Mononuclear cell (primary cell): ENCODE measurements around the gene FBXO34. TPM values are rescaled to one million over a fixed set of nuclear protein-coding genes. Genes with fewer than 3 reads are reported as not detected.
"Not testable (repeated sequence)": the region's sequence is repeated elsewhere in the genome, so short reads cannot be mapped to it uniquely, and the experiment has no call there.

Experiments
- H3K27me3 ChIP-seq: 2 replicates; pipeline ENCODE4 v1.6.0; 2011; ENCODE audit warnings: low read length, control low read depth; ENCODE audit not compliant: insufficient read depth
- H3K4me1 ChIP-seq: 2 replicates; pipeline ENCODE4 v1.5.1; 2011; ENCODE audit warnings: mild to moderate bottlenecking, low read length, control low read depth; ENCODE audit not compliant: insufficient read depth
- H3K4me3 ChIP-seq: 2 replicates; pipeline ENCODE4 v1.5.1; 2011; ENCODE audit warnings: mild to moderate bottlenecking, low read length, moderate library complexity
- H3K9me3 ChIP-seq: 2 replicates; pipeline ENCODE4 v1.5.1; 2011; ENCODE audit warnings: low read depth, mild to moderate bottlenecking, control low read depth, low read length
- total RNA-seq: library from RNA; depleted of rRNA; stranded (reverse); fragments of >200 nt; gene quantifications from one replicate; pipeline ENCODE4 v1.2.3, GENCODE V29; 2012

Gene FBXO34
- total RNA-seq, 1 donor: 41.3 TPM

DNA sequence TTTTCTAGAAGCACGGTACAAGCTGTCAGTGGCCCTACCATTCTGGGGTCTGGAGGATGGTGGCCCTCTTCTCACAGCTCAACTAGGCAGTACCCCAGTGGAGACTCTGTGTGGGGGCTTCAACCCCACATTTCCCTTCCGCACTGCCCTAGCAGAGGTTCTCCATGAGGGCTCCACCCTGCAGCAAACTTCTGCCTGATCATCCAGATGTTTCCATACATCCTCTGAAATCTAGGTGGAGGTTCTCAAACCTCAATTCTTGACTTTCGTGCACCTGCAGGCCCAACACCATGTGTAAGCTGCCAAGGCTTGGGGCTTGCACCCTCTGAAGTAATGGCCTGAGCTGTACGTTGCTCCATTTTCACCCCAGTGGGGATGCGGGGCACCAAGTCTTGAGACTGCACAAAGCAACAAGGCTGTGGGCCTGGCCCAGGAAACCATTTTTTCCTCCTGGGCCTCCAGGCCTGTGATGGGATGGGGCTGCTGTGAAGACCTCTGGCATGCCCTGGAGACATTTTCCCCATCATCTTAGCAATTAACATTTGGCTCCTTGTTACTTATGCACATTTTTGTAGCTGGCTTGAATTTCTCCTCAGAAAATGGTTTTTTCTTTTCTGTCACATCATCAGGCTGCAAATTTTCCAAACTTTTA lies 41.3 kb downstream of the FBXO34 start:
- not testable (repeated sequence) for H3K4me1 ChIP-seq, H3K9me3 ChIP-seq, H3K4me3 ChIP-seq, H3K27me3 ChIP-seq

DNA sequence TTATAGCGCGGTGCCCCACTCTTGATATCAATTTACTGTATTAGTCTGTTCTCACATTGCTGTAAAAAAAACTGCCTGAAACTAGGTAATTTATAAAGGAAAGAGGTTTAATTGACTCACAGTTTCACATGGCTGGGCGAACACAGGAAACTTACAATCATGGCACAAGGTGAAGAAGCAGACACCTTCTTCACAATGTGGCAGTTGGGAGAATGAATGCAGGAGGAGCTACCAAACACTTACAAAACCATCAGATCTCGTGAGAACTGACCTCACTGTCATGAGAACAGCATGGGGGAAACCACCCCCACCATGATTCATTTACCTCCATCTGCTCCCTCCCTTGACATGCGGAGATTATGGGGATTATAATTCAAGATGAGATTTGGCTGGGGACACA lies 42.3 kb downstream of the FBXO34 start:
- no peak overlapping the region for H3K4me3 ChIP-seq
- no peaks in the 10 kb centered on the region for H3K9me3 ChIP-seq
- no peaks in the 10 kb centered on the region for H3K4me1 ChIP-seq
- no peaks in the 10 kb centered on the region for H3K27me3 ChIP-seq

DNA sequence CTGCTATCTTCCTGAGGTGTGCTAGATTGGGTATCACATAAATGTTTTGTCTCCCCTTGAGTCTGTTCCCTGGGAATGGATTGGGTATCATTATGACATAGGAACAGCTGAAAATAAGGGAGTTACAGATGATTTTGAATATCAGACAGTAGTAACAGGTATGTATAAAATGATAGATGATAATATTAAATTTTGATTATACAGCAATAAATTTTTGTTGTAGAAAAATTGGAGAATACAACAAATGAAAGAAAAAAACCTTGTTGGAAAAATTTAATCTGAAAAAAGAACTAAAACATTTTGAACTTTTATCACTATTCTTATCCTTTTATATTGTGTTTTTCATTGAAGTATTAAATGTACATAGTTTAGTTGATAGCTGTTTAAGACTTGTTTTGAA lies 43.2 kb downstream of the FBXO34 start:
- Histone ChIP-seq H3K4me3 (no peak overlapping the region), H3K27me3 (no peaks in the 10 kb centered on the region), H3K9me3 (no peaks in the 10 kb centered on the region), H3K4me1 (no peaks in the 10 kb centered on the region)

DNA sequence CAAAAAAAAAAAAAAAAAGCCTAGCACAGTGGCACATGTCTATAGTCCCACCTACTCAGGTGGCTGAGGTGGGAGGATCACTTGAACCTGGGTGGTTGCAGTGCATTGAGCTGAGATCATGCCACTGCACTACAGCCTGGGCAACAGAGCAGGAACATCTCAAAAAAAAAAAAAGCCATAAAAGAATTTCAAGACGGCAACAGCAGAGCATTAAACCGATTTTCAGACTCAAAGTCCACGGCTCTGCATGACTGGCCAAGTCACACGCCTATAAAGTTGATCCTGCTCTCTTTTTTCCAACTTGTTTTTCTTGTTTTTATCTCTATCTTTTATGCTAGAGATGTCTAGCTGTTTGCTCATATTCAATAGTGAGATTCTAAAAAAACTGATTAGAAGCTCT lies 45.3 kb downstream of the FBXO34 start:
- Histone ChIP-seq H3K4me3 (no peak overlapping the region), H3K4me1 (no peaks in the 10 kb centered on the region), H3K27me3 (no peaks in the 10 kb centered on the region), H3K9me3 (no peaks in the 10 kb centered on the region)

DNA sequence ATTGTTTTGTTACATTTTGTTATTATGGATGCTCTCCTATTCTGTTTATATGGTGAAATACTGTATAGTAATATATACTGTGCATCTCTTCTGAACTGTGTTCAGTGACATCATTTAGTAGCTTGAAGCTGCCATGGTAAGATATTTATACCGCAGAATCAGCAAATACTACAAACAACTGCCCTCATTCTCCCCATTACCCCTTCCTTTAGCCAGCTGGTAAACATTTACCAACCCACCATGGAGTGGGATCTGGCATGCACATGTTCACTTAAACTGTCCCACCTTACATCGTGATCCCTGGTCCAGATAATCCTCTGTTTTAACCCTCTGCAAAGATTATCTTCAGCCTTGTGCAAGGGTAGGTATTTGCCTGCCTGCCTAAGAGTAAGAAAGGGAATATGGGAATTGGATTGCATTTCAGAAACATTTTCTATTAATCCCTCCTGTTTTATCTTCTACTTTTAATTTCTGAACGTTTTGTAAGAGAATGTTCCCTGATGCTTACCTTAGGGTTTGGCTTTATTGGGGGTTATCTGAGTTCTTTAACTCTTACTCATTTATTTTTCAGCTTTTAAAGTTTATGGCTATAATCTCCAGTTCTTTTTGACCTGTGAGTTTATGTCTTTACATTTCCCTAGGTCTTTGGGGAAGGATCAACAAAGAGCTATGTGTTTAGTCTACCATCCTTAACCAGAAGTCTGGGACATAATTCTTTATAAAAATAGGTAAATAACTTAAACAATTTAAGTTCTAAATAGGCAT lies 46.5 kb downstream of the FBXO34 start:
- Histone ChIP-seq H3K27me3 (no peaks in the 10 kb centered on the region), H3K4me1 (no peaks in the 10 kb centered on the region), H3K4me3 (no peak overlapping the region), H3K9me3 (no peaks in the 10 kb centered on the region)

DNA sequence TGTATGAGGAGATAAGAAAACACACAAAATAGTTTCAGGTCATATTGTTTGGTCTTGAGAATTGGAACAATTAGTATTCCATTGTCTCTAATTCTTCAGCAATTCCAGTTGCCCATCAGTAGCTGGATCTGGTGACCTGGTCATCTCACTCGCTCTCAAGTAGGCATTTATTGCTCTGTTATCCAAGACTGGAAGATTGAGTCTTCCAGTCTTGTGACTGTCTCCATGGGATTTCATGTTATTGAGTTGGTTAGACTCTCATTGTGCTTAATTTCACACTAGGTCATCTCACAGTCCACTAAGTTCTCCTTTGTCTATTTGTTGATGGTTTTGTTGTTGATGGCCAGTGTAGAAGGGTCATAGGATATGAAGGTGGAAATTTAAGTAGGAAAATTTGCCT lies 47.5 kb downstream of the FBXO34 start:
- no peaks in the 10 kb centered on the region for H3K4me1 ChIP-seq
- no peaks in the 10 kb centered on the region for H3K27me3 ChIP-seq
- H3K9me3 ChIP-seq: no peaks in the 10 kb centered on the region
- no peak overlapping the region for H3K4me3 ChIP-seq

DNA sequence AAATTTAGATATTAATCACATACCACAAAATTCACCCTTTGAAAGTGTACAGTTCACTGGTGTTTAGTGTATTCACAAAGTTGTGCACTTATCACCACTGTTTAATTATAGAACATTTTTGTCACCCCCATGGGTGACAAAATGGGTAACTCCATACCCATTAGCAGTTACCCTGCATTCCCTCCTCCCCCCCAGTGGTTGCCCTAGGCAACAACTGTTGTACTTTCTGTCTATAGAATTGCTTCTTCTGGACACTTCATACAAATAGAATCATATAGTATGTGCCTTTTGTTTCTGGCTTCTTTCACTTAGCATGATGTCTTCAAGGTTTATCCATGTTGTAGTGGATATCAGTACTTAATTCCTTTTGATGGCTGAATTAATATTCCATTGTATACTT lies 52.7 kb downstream of the FBXO34 start:
- Histone ChIP-seq H3K27me3 (no peaks in the 10 kb centered on the region), H3K9me3 (no peaks in the 10 kb centered on the region), H3K4me1 (peaks cover 9% of the 10 kb centered on the region), H3K4me3 (no peak overlapping the region)

DNA sequence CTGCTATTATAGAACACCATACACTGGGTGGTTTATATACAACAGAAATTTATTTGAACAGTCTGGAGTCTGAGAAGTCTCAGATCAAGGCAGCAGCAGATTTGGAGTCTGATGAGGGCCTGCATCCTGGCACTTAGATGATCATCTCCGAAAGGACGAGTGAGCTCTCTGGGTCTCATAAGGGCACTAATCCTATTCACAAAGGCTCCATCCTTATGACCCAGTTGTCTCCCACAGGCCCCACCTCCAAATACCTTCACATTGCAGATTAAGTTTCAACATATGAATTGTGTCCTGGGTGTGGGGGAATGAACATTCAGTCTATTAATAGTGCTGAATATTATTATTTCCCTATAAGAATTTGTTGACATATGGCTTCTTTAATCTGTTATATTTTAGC lies 53.6 kb downstream of the FBXO34 start:
- H3K9me3 ChIP-seq: no peaks in the 10 kb centered on the region
- H3K4me1 ChIP-seq: peaks cover 9% of the 10 kb centered on the region
- no peaks in the 10 kb centered on the region for H3K27me3 ChIP-seq
- H3K4me3 ChIP-seq: no peak overlapping the region

DNA sequence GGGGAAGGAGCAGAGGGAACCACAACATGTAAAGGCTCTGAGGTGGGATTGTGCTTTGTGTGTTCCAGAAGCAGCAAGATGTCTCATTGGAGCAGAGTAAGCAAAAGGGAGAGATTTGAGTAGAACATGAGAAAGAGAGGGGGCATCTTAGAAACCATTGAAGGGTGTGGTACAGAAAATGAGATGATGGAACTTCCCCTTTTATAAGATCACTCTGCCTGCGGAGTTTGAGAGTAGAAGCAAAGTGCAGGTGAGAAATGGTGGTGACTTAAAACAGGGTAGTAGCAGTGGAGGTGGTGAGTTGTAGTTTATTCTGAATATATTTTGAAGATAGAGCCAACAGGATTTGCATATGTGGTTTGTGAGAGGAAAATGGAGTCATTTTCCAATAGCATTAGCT lies 56.0 kb downstream of the FBXO34 start:
- Histone ChIP-seq H3K9me3 (no peaks in the 10 kb centered on the region), H3K4me1 (peaks cover 9% of the 10 kb centered on the region), H3K4me3 (no peak overlapping the region), H3K27me3 (no peaks in the 10 kb centered on the region)

DNA sequence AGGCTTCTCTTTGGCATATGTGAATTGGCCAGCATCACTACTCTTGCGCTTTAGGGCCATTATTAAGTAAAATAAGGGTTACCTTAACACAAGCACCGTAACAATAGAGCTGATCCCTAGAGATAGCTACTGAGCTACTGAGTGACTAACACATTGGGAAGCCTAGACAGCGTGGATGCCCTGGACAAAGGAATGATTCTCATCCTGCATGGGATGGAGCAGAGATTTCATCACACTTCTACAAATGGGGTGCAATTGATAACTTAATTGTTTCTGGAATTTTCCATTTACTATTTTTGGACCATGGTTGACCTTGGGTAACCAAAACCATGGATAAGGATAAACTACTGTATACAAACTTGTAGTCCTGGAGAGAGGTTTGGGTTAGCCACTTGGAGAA lies 57.1 kb downstream of the FBXO34 start:
- Histone ChIP-seq H3K4me1 (peaks cover 16% of the 10 kb centered on the region), H3K27me3 (no peaks in the 10 kb centered on the region), H3K9me3 (no peaks in the 10 kb centered on the region), H3K4me3 (no peak overlapping the region)

DNA sequence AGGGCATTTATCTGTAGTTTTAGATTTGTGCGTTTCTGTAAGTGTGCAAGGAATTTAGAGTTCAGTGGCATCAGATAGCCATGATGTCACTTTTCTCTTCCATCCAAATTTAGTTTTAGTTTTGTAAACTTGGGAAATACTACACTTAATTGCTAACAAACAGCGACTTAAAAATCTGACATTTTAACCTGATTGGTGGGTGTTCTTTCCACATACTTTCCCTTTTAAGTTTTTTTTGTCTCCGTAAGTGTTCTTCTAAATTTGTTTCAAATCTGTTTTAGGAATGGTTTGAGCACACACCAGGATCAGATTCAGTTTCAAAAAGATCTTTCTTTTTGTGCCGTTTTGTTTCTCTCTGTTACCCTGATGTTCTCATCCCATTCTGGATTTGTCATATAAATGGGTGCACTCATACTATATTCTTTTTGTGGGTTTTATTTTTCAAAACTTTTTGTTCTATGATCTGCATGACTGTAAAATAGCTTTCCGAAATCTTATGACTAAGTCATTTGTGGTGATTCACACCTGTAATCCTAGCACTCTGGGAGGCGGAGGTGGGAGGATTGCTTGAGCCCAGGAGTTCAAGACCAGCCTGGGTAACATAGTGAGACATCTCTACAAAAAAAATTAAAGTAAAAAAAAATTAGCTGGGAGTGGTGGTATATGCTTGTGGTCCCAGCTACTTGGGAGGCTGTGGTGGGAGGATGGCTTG lies 58.9 kb downstream of the FBXO34 start:
- Histone ChIP-seq H3K4me3 (no peak overlapping the region), H3K27me3 (no peaks in the 10 kb centered on the region), H3K4me1 (peaks cover 29% of the 10 kb centered on the region), H3K9me3 (no peaks in the 10 kb centered on the region)

DNA sequence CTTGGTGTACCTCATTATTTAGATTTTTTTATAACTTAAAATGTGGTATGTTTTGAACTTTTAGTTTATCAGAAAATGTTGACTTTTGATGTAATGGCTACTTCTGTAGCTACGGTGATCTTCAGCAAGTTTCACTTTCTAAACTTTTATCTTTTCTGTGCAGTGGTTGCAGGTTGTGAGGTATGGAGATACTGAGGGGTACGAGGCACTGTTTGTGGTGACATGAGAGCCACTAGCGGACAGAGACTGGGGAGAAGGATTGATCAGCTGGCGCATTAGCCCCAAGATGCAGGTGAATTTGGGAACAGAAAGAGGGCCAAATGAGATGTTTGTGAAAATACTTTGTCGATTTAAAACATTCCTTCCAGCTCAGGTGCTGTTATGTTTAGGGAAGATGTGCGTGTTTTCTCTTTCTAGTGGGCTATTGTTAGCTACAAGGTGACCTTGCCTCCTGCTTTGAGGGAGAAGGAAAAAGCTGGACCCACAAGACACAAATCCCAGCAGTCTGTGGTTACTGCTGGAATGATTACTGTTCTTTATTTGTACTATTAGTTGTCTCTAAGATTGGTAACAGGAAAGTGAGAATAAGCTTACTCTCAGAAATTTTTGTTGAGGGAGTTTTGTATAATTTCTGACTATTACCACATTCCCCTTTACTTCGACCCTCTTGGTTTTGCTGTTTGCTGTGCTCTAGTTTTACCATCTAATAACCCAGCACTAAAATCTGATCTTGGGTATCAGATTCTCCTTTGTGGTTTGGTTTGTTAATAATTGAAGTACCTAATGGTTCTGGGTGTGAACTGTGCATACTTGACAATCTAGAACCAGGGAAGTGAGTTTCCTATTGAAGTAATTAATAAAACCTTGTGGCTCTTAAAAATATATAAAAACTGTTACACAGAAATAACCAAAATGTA lies 61.7 kb downstream of the FBXO34 start:
- peaks cover 36% of the 10 kb centered on the region for H3K4me1 ChIP-seq
- H3K9me3 ChIP-seq: no peaks in the 10 kb centered on the region
- H3K27me3 ChIP-seq: no peaks in the 10 kb centered on the region
- peak overlapping the region; percentile 7 for H3K4me3 ChIP-seq

DNA sequence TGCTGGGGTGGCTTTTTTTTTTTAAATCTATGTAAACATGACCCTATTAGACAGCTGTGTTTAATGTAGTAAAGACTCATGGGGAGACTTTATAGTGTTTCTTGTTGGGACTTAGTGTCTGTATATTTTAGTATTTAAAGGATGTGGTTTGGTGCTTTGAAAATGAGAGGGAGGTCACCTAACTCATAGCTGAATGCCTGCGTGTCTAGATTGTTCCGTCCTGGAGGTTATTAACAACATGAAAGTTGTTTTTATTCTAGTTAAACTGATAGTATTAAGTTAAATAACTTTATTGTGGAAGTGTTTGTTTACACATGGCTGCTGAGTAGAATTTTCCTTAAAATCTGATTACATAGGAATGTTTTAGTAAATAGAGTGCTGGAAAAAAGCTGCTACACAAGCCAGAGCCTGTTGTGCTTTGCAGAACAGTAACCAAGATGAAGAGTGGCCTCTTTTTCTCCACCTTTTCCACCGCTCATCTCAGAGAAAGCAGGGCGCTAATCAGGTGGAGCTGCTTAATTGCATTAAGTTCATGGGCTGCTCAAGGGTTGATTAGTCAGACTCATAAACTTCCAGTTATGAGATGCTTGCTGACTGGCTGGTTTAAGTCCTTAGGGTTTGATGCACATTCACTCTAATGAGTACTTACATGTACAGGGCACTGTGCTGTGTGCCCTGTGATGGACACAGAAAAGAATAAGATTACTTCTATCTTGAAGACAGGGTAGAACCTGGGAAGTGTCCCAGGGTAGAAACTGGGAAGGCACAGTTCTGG lies 62.7 kb downstream of the FBXO34 start:
- Histone ChIP-seq H3K4me3 (no peak overlapping the region), H3K4me1 (peaks cover 41% of the 10 kb centered on the region), H3K27me3 (no peaks in the 10 kb centered on the region), H3K9me3 (no peaks in the 10 kb centered on the region)

DNA sequence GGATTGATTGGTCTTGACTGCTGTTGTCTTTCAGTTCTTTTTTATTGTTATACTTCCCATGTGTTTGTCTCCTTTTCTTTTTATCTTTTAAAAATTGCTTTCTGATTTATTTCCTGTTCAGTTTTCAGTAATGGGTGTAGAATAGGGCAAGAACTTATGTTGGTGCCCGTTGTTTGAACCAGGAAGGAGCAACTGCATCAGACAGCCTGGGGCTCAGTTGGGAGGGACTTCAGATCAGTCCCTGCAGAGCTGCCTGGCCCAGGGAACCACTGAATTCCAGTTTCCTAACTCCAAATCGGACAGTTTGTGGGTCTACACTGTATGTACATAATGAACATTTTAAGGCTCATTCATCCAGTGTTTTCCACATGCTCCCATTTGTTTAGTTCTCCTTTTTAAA lies 64.9 kb downstream of the FBXO34 start:
- peaks cover 55% of the 10 kb centered on the region for H3K4me1 ChIP-seq

More for the DNA sequence above, 64.9 kb downstream of the FBXO34 start:
- no peaks in the 10 kb centered on the region for H3K27me3 ChIP-seq
- H3K4me3 ChIP-seq: no peak overlapping the region
- H3K9me3 ChIP-seq: no peaks in the 10 kb centered on the region
